Measurements from ENCODE around the gene KHDRBS2. TPM values are rescaled to one million over a fixed set of nuclear protein-coding genes. Genes with fewer than 3 reads are reported as not detected.

Gene KHDRBS2
- total and polyA plus RNA-seq, 2 experiments from 2014 or later, result 5.4 to 11.7 TPM

- DNase-seq (ENCODE audit: low spot score) (no peak), ATAC-seq (no peak)
- peaks cover 6% of the 10 kb centered on the region for H3K27me3 Mint-ChIP-seq (ENCODE audit: insufficient read depth, low read depth, poor library complexity)
- no peaks in the 10 kb centered on the region for H3K4me1 Mint-ChIP-seq
- H3K4me3 Mint-ChIP-seq, result no peak overlapping the region
- peaks cover 37% of the 10 kb centered on the region for H3K9me3 Mint-ChIP-seq
- no peak overlapping the region for H3K27ac ChIP-seq (ENCODE audit: low read depth)
- H3K36me3 Mint-ChIP-seq (ENCODE audit: low read depth), result peaks cover 31% of the 10 kb centered on the region
- H3K9me2 ChIP-seq (ENCODE audit: insufficient read depth), result no peaks in the 10 kb centered on the region
- H2AFZ ChIP-seq, result no peak overlapping the region
- no peak overlapping the region for H3K27ac Mint-ChIP-seq
- H4K20me1 ChIP-seq (replicated peaks; ENCODE audit: insufficient read depth), result no peaks in the 10 kb centered on the region
- H3K79me2 ChIP-seq (replicated peaks; ENCODE audit: insufficient read depth), result no peaks in the 10 kb centered on the region
- no peaks in the 10 kb centered on the region for H3K27me3 ChIP-seq (ENCODE audit: insufficient read depth)
- H3K4me3 ChIP-seq, result no peak overlapping the region
- H3F3A ChIP-seq (replicated peaks; ENCODE audit: low read depth), result 0 out of 2 replicates have a peak, but pooled peaks cover 2% of the 10 kb centered on the region
- TF ChIP-seq CREB1 (CRISPR knock-in tag; IDR thresholded peaks at IDR 0.05; ENCODE audit: low read depth) (no peak), POLR2AphosphoS5 (IDR thresholded peaks at IDR 0.05; ENCODE audit: low read depth) (no peak), EZH2phosphoT487 (IDR thresholded peaks at IDR 0.05; ENCODE audit: unreplicated experiment) (no peak), ZNF462 (CRISPR knock-in tag; IDR thresholded peaks at IDR 0.05) (no peak), REST (IDR thresholded peaks at IDR 0.05; ENCODE audit: unreplicated experiment) (no peak), EZH2 (IDR thresholded peaks at IDR 0.05; ENCODE audit: low read depth, unreplicated experiment) (no peak), CTCF (conservative IDR thresholded peaks at IDR 0.05; ENCODE audit: low read depth in 2 of 2) (no peak), JUNB (IDR thresholded peaks at IDR 0.05; ENCODE audit: unreplicated experiment) (no peak), ZNF331 (CRISPR knock-in tag; IDR thresholded peaks at IDR 0.05; ENCODE audit: low read depth) (no peak), ETS1 (IDR thresholded peaks at IDR 0.05) (no peak), STAT1 (IDR thresholded peaks at IDR 0.05; ENCODE audit: unreplicated experiment) (no peak), ZNF114 (CRISPR knock-in tag; IDR thresholded peaks at IDR 0.05) (no peak), NANOG (IDR thresholded peaks at IDR 0.05; ENCODE audit: borderline replicate concordance) (no peak)
- no peaks in the 10 kb centered on the region for H3K4me1 ChIP-seq (ENCODE audit: insufficient read depth)
- no peaks in the 10 kb centered on the region for H3K36me3 ChIP-seq (ENCODE audit: insufficient read depth)
- no peak overlapping the region for H3K4me2 ChIP-seq
Measured at GRCh38 chr6:61959196-61959595, 326.8 kb downstream of the KHDRBS2 start.

Data from GM23338 (cell line).